Stimulated activated CD8-positive, alpha-beta memory T cell treated with anti-CD3 and anti-CD28 coated beads, Interleukin-12 subunit alpha, Interleukin-12 subunit beta, amount 100 ng/mL, for 24 hours (primary cell): Measurements from ENCODE around the gene ATXN7L3.

Experiments
- DNase-seq: peaks from one replicate; pipeline ENCODE4 v3.0.0-alpha.2; 2020; ENCODE audit errors: extremely low read depth

The ATXN7L3 gene

GRCh38 chr17:44218344-44219107, 18.8 kb upstream of the ATXN7L3 start:
- no peak for DNase-seq

GRCh38 chr17:44217738-44218343, 18.2 kb upstream of the ATXN7L3 start:
- DNase-seq, result no peak

GRCh38 chr17:44216694-44217093, 17.0 kb upstream of the ATXN7L3 start:
- no peak for DNase-seq

- DNase-seq, result no peak
Observed at GRCh38 chr17:44216173-44216572, 16.5 kb upstream of the ATXN7L3 start.

GRCh38 chr17:44214896-44215295, 15.2 kb upstream of the ATXN7L3 start:
- no peak for DNase-seq

- no peak for DNase-seq
Observed at GRCh38 chr17:44214230-44214494, 14.5 kb upstream of the ATXN7L3 start.

- DNase-seq, result no peak
Observed at GRCh38 chr17:44213403-44214229, 13.9 kb upstream of the ATXN7L3 start.

GRCh38 chr17:44212507-44213402, 13.1 kb upstream of the ATXN7L3 start:
- no peak for DNase-seq

GRCh38 chr17:44211281-44212265, 11.9 kb upstream of the ATXN7L3 start:
- no peak for DNase-seq

GRCh38 chr17:44210342-44211192, 10.9 kb upstream of the ATXN7L3 start:
- peak; percentile 68 for DNase-seq

- no peak for DNase-seq
Observed at GRCh38 chr17:44209786-44210341, 10.2 kb upstream of the ATXN7L3 start.

GRCh38 chr17:44207743-44208142, 8.1 kb upstream of the ATXN7L3 start:
- no peak for DNase-seq

GRCh38 chr17:44207319-44207718, 7.6 kb upstream of the ATXN7L3 start:
- no peak for DNase-seq

- no peak for DNase-seq
Observed at GRCh38 chr17:44206825-44207155, 7.1 kb upstream of the ATXN7L3 start.

- no peak for DNase-seq
Observed at GRCh38 chr17:44205962-44206824, 6.5 kb upstream of the ATXN7L3 start.

- no peak for DNase-seq
Observed at GRCh38 chr17:44204441-44204882, 4.8 kb upstream of the ATXN7L3 start.

- no peak for DNase-seq
Observed at GRCh38 chr17:44203731-44204440, 4.2 kb upstream of the ATXN7L3 start.

GRCh38 chr17:44202756-44203155, 3.1 kb upstream of the ATXN7L3 start:
- DNase-seq, result no peak
